ENCODE results near the gene MAP2K4. TPM values are rescaled to one million over a fixed set of nuclear protein-coding genes. Genes with fewer than 3 reads are reported as not detected.

The MAP2K4 gene
- total and polyA plus RNA-seq, 2 of the 4 experiments (the other 2 are of a cell fraction) = 14.5 to 32.6 TPM

GRCh38 chr17:12136646-12137045 lies 116.0 kb downstream of the MAP2K4 start:
- H3K4me3 ChIP-seq (ENCODE audit: insufficient read depth, low read depth, low read length) = no peak overlapping the region
- H3K27ac ChIP-seq (ENCODE audit: insufficient read depth, low read length) = no peak overlapping the region
- no peak overlapping the region for H3K18ac ChIP-seq (ENCODE audit: low read depth, low read length)
- H3K56ac ChIP-seq (ENCODE audit: extremely low read depth, insufficient read depth, low read length) = no peak overlapping the region
- H3K14ac ChIP-seq (replicated peaks; ENCODE audit: low read depth, low read length) = no peak overlapping the region
- ChIA-PET POLR2A (ENCODE audit: unreplicated experiment) (no interaction called here), CTCF (interaction anchor here (0.6 kb wide), 1 partner anchor 9 kb away, joined by 3 read pairs; no protein-coding TSS in a partner anchor)
- H2BK120ac ChIP-seq (ENCODE audit: low read depth, low read length) = no peak overlapping the region
- no peak overlapping the region for H4K91ac ChIP-seq (ENCODE audit: insufficient read depth, low read depth, low read length)
- no peaks in the 10 kb centered on the region for H4K20me1 ChIP-seq (ENCODE audit: insufficient read depth, low read length)
- no peak overlapping the region for H2AK5ac ChIP-seq (ENCODE audit: low read depth, low read length)
- H3K4me1 ChIP-seq (ENCODE audit: control insufficient read depth, insufficient read depth, low read length) = no peaks in the 10 kb centered on the region
- H4K8ac ChIP-seq (ENCODE audit: low read depth in 2 of 2, low read length in 2 of 2) = no peak overlapping the region
- H4K5ac ChIP-seq (ENCODE audit: low read depth, low read length) = no peak overlapping the region
- no peak for ATAC-seq (ENCODE audit: low read depth)
- in situ Hi-C loops (cut with MboI; ENCODE audit: low sequenced_read_pairs) = no loop called here
- H3K79me1 ChIP-seq (ENCODE audit: low read depth in 1 of 2, low read length in 2 of 2) = peaks cover 4 to 6% of the 10 kb centered on the region in 2 experiments; a peak in 2 of 4 replicates
- H3K9me3 ChIP-seq (ENCODE audit: control insufficient read depth, insufficient read depth, low read length) = peaks cover 2% of the 10 kb centered on the region; the same call in 1 of the 2 replicates
- no peak for DNase-seq
- no peak overlapping the region for H3K4ac ChIP-seq (ENCODE audit: low read depth, low read length)
- dilution Hi-C loops (cut with HindIII; ENCODE audit: low sequenced_read_pairs, unreplicated experiment) = no loop called here
- H2BK5ac ChIP-seq (ENCODE audit: low read depth, low read length, poor library complexity, severe bottlenecking) = no peak overlapping the region
- no peak overlapping the region for H3K4me2 ChIP-seq (ENCODE audit: low read depth, low read length)
- H3K9me1 ChIP-seq (ENCODE audit: insufficient read depth, low read length) = no peaks in the 10 kb centered on the region
- no TSS peak for BruUV-seq (replicated peaks)
- H2BK15ac ChIP-seq (ENCODE audit: low read depth, low read length) = no peak overlapping the region
- H3K9ac ChIP-seq (ENCODE audit: low read depth, low read length) = no peak overlapping the region
- no peak overlapping the region for H2BK20ac ChIP-seq (ENCODE audit: low read depth, low read length)
- no peak overlapping the region for H3K23ac ChIP-seq (ENCODE audit: low read depth, low read length)
- no peak overlapping the region for H2AK9ac ChIP-seq (replicated peaks; ENCODE audit: low read depth, low read length, poor library complexity)
- H2AFZ ChIP-seq (replicated peaks; ENCODE audit: low read length, poor library complexity) = no peak overlapping the region
- intact Hi-C loops (cut with micrococcal nuclease) = no loop called here
- no peaks in the 10 kb centered on the region for H3K27me3 ChIP-seq (ENCODE audit: control insufficient read depth, insufficient read depth, low read length)
- TF ChIP-seq CEBPB (IDR thresholded peaks at IDR 0.05; ENCODE audit: low read depth, low read length) (no peak), SMC3 (IDR thresholded peaks at IDR 0.05; ENCODE audit: low read depth, low read length) (no peak), POLR2A (IDR thresholded peaks at IDR 0.05; ENCODE audit: low read depth, low read length) (no peak), FOS (IDR thresholded peaks at IDR 0.05; ENCODE audit: low read depth, low read length) (no peak), USF2 (IDR thresholded peaks at IDR 0.05; ENCODE audit: low read depth, low read length) (no peak), ELK1 (IDR thresholded peaks at IDR 0.05; ENCODE audit: borderline replicate concordance, low read depth, low read length) (no peak), RCOR1 (IDR thresholded peaks at IDR 0.05; ENCODE audit: insufficient replicate concordance, low read length) (no peak), BHLHE40 (IDR thresholded peaks at IDR 0.05; ENCODE audit: low read depth, low read length) (no peak), RFX5 (IDR thresholded peaks at IDR 0.05; ENCODE audit: low read depth, low read length) (no peak), MAFK (IDR thresholded peaks at IDR 0.05; ENCODE audit: low read depth, low read length) (no peak), MAZ (IDR thresholded peaks at IDR 0.05; ENCODE audit: borderline replicate concordance, low read depth, low read length) (no peak), CTCF (conservative IDR thresholded peaks at IDR 0.05; ENCODE audit: low read depth, low read length) (no peak), RAD21 (IDR thresholded peaks at IDR 0.05; ENCODE audit: low read length) (no peak), CHD1 (IDR thresholded peaks at IDR 0.05; ENCODE audit: low read depth, low read length) (no peak), NFE2L2 (IDR thresholded peaks at IDR 0.05; ENCODE audit: low read depth, low read length) (no peak), MXI1 (IDR thresholded peaks at IDR 0.05; ENCODE audit: borderline replicate concordance, low read depth, low read length) (no peak)
- H3K36me3 ChIP-seq (ENCODE audit: control insufficient read depth, insufficient read depth, low read length) = peaks cover 20% of the 10 kb centered on the region

All from IMR-90 (cell line).